ENCODE measurements around the gene DDI1. TPM values are rescaled to one million over a fixed set of nuclear protein-coding genes. Genes with fewer than 3 reads are reported as not detected.

DDI1 gene
- total RNA-seq, 4 donors from 2014 or later = not detected

DNA sequence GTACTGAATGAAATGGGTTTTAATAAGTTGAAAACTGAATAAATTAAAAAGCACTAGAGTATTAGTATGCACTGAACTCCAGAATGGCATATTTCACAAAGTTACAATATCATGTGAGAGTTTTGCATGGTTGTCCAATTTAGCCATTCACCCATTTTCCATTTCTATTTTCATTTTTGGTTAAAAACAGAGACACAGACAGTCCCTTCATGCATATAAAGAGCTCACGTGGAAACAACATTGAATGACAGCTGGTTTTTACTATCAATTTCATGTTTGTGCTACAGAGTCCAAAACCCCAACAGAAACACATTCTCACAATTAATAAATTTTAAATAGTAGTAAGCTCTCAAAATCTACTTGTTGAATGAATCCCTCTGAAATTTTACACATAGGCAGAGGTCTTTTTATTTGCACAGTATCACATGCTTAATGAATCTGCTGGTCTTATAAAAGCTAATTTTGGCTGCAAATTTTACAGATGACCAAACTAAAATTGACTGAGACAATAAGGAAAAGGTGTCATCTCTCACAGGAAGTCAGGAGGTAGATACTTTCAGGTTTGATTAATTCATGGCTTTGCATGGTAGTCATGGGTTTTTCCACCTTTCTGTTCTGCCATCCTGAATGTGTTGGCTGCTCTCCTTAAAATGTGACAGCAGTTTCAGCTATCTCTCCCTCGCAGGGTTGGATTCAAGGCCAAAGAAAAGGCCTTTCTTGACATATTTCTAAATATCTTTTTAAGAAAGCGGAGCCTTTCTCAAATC is 20.6 kb upstream of the DDI1 start:
- WGBS, 2 donors = 68 to 71% methylated on average over 3 of the region's 3 CpGs
- intact Hi-C loops (cut with DNase I) = no loop called here
- TF ChIP-seq POLR2A (IDR thresholded peaks at IDR 0.05) = no peak
- TF ChIP-seq, protein P1, sequence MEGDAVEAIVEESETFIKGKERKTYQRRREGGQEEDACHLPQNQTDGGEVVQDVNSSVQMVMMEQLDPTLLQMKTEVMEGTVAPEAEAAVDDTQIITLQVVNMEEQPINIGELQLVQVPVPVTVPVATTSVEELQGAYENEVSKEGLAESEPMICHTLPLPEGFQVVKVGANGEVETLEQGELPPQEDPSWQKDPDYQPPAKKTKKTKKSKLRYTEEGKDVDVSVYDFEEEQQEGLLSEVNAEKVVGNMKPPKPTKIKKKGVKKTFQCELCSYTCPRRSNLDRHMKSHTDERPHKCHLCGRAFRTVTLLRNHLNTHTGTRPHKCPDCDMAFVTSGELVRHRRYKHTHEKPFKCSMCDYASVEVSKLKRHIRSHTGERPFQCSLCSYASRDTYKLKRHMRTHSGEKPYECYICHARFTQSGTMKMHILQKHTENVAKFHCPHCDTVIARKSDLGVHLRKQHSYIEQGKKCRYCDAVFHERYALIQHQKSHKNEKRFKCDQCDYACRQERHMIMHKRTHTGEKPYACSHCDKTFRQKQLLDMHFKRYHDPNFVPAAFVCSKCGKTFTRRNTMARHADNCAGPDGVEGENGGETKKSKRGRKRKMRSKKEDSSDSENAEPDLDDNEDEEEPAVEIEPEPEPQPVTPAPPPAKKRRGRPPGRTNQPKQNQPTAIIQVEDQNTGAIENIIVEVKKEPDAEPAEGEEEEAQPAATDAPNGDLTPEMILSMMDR (IDR thresholded peaks at IDR 0.05) = no peak
- Histone ChIP-seq H3K27ac (no peak overlapping the region), H3K36me3 (no peaks in the 10 kb centered on the region), H3K4me3 (no peak overlapping the region), H3K4me1 (no peaks in the 10 kb centered on the region), H3K27me3 (peaks cover 0 to 7% (median 0%) of the 10 kb centered on the region in 4 donors), H3K9me3 (no peaks in the 10 kb centered on the region)
- no peak for DNase-seq

DNA sequence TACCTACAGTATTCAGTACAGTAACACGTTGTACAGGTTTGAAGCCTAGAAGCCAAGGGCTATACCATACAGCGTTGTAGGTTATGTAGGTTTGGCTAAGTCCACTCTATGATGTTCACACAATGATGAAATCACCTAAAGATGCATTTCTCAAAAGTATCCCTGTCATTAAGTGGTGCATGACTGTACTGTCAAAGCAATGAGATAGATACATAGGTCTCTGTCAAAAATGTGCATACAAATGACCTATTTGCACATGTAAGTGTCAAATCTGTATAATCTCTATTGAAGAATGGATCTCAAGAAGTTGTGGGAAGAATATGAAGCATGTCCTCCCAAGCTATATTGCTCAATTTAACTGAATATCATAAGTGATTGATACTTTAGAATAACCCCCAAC is 11.9 kb upstream of the DDI1 start:
- Histone ChIP-seq H3K9me3 (no peaks in the 10 kb centered on the region), H3K27ac (no peak overlapping the region), H3K4me3 (no peak overlapping the region), H3K27me3 (peaks cover 0 to 4% (median 0%) of the 10 kb centered on the region in 4 donors), H3K36me3 (no peaks in the 10 kb centered on the region), H3K4me1 (no peaks in the 10 kb centered on the region)
- TF ChIP-seq, protein P1 (IDR thresholded peaks at IDR 0.05) = no peak
- no peak for TF ChIP-seq POLR2A (IDR thresholded peaks at IDR 0.05)
- WGBS, 2 donors = 90 to 95% methylated on average over 2 of the region's 2 CpGs
- intact Hi-C loops (cut with DNase I) = no loop called here
- no peak for DNase-seq

DNA sequence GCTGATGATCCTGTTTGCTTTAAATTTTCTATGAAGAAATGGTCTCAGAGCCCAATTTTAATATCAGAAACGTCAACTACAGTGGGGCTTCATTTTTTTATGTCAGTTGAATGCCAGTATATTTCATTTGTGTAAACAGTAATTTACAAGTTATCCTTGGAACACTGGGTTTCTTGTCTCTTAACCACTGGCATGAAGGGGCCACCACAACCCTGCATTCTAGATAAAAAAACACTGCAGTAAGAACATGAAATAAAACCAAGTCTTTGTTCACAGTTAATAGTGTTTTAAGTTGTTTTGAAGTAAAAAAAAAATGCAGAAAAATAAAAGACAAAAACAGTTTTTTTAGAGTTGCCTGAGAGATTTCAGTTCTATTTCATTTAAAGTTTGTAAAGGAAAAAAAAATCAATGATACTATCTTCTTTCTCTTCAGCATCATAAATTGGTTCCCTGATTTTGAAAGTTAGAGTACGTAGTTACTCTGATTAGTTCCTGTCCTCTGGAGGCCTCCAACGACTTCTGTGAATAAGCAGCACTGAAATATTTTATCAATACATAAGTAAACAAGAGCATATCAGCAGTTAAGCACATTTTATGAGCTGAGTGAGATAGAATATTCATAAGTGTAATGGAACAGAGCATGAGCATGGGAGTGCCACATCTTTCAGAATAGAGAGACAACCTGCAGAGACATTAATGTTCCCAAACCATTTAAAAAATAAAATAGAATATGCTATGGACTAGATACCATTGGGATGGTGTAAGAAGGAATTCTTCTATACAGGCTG is 7.8 kb upstream of the DDI1 start:
- 42 to 46% methylated on average over 3 of the region's 3 CpGs for WGBS, 2 donors
- Histone ChIP-seq H3K9me3 (no peaks in the 10 kb centered on the region), H3K4me1 (no peaks in the 10 kb centered on the region), H3K27ac (no peak overlapping the region), H3K27me3 (peaks cover 0 to 4% (median 0%) of the 10 kb centered on the region in 4 donors), H3K4me3 (no peak overlapping the region), H3K36me3 (no peaks in the 10 kb centered on the region)
- no peak for TF ChIP-seq POLR2A (IDR thresholded peaks at IDR 0.05)
- TF ChIP-seq, protein P1 (IDR thresholded peaks at IDR 0.05) = no peak
- intact Hi-C loops (cut with DNase I) = no loop called here
- DNase-seq = no peak

DNA sequence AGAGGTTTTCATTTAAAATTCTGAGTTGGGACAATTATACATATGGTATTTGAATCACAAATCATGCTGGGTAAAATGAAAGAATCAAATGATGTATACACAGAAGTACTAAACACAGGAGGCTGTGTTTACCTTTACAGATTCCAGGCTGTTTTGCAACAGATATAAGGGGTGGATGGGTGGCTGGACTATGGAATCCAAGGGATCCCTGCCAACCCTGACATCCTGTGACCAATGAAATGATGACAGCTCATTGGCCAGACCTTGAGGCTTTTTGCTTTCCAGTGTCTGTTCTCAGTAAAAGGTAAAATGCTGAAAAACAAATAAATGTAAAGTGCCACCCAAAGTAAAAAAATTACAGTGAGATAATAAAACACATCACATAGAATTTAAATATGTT is 3.3 kb upstream of the DDI1 start:
- DNase-seq = no peak
- no peaks in the 10 kb centered on the region for H3K27me3 ChIP-seq
- intact Hi-C loops (cut with DNase I) = no loop called here
- H3K4me3 ChIP-seq = no peak overlapping the region
- no peaks in the 10 kb centered on the region for H3K9me3 ChIP-seq
- no peaks in the 10 kb centered on the region for H3K36me3 ChIP-seq
- no peak for TF ChIP-seq POLR2A (IDR thresholded peaks at IDR 0.05)
- H3K27ac ChIP-seq = no peak overlapping the region
- no peaks in the 10 kb centered on the region for H3K4me1 ChIP-seq

DNA sequence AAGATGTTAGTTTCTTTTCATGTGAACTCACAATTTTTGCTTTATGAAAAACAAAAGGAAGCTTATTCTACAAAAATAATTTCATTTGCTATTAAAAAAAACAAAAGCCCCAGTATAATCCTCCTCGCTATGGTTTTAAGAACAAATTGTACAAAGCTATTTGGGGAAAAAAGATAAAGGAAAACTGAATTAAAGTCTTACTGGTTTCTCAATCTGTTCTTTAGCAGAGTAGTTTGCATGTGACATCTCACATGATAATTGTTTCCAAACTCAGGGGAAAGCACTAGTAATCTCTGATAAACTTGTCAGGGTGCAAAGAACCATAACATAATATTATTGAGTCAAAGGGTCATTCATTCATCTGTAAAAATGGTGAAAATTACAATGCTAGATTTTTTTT is 2.9 kb upstream of the DDI1 start:
- Histone ChIP-seq H3K4me3 (no peak overlapping the region), H3K27ac (no peak overlapping the region), H3K4me1 (no peaks in the 10 kb centered on the region), H3K27me3 (no peaks in the 10 kb centered on the region), H3K9me3 (no peaks in the 10 kb centered on the region), H3K36me3 (no peaks in the 10 kb centered on the region)
- intact Hi-C loops (cut with DNase I) = no loop called here
- DNase-seq = no peak
- WGBS, 2 donors = 60 to 61% methylated on average over 1 of the region's 1 CpG
- TF ChIP-seq, protein P1 (IDR thresholded peaks at IDR 0.05) = no peak
- no peak for TF ChIP-seq POLR2A (IDR thresholded peaks at IDR 0.05)
